Endodermal cell (in vitro differentiated cells): ENCODE data around the gene PIAS3. TPM values are rescaled to one million over a fixed set of nuclear protein-coding genes. Genes with fewer than 3 reads are reported as not detected.
A peak's percentile ranks its signal among the peaks of the same experiment; 100 is the strongest.

ENCODE experiments used
- DNase-seq: peaks from one replicate; pipeline ENCODE4 v3.0.0-alpha.2; 2017
- H3K27ac ChIP-seq: 2 replicates; pipeline ENCODE4 v1.5.1; 2013; ENCODE audit warnings: mild to moderate bottlenecking, low read depth, low read length, moderate library complexity
- H3K27me3 ChIP-seq: 2 replicates; pipeline ENCODE4 v1.6.1; 2013; ENCODE audit warnings: mild to moderate bottlenecking, low read length, moderate library complexity; ENCODE audit not compliant: insufficient read depth, control insufficient read depth, poor library complexity, severe bottlenecking
- H3K36me3 ChIP-seq: 2 replicates; pipeline ENCODE4 v1.7.0; 2013; ENCODE audit warnings: mild to moderate bottlenecking, low read length, moderate library complexity; ENCODE audit not compliant: control insufficient read depth, insufficient read depth
- H3K4me1 ChIP-seq: one replicate; pipeline ENCODE4 v1.7.0; 2013; ENCODE audit warnings: low read length; ENCODE audit not compliant: control insufficient read depth, insufficient read depth
- H3K4me3 ChIP-seq: 2 replicates; pipeline ENCODE4 v1.5.1; 2013; ENCODE audit warnings: mild to moderate bottlenecking, low read length, moderate library complexity
- H3K9ac ChIP-seq: 2 replicates; pipeline ENCODE4 v1.6.1; 2013; ENCODE audit warnings: mild to moderate bottlenecking, low read length, moderate library complexity; ENCODE audit not compliant: poor library complexity, severe bottlenecking; ENCODE audit errors: extremely low read depth
- H3K9me3 ChIP-seq: 2 replicates; pipeline ENCODE4 v1.6.1; 2013; ENCODE audit warnings: mild to moderate bottlenecking, low read length, moderate library complexity; ENCODE audit not compliant: control insufficient read depth
- H3K27ac Mint-ChIP-seq: 2 replicates; pipeline ENCODE4 v1.8.0; 2020; ENCODE audit warnings: mixed read lengths
- H3K27me3 Mint-ChIP-seq: 2 replicates; pipeline ENCODE4 v1.8.0; 2021; ENCODE audit warnings: mild to moderate bottlenecking, mixed read lengths; ENCODE audit not compliant: insufficient read depth
- H3K36me3 Mint-ChIP-seq: 2 replicates; pipeline ENCODE4 v1.8.0; 2020; ENCODE audit warnings: low read depth, mixed read lengths
- H3K4me1 Mint-ChIP-seq: 2 replicates; pipeline ENCODE4 v1.8.0; 2020; ENCODE audit warnings: mixed read lengths
- H3K4me3 Mint-ChIP-seq: 2 replicates; pipeline ENCODE4 v1.8.0; 2020; ENCODE audit warnings: mild to moderate bottlenecking, moderate library complexity, mixed read lengths
- H3K9me3 Mint-ChIP-seq: 2 replicates; pipeline ENCODE4 v1.8.0; 2020; ENCODE audit warnings: mild to moderate bottlenecking, mixed read lengths
- CTCF ChIP-seq: fragments of 200-600 bp; sonication (generic); conservative IDR thresholded peaks from 2 replicates; pipeline ENCODE4 v1.5.0; 2021; ENCODE audit warnings: antibody characterized with exemption, mild to moderate bottlenecking
- WGBS, 2 experiments: methylation state at CpG; one replicate each; pipeline versions ENCODE4 v1.1.5 to v1.1.7; 2013; ENCODE audit warnings: missing lambda C conversion rate in 2 of 2, mixed read lengths in 1 of 2; ENCODE audit not compliant: insufficient coverage in 1 of 2, insufficient read length in 1 of 2; 5-methylcytosine and 5-hydroxymethylcytosine counted together
- total RNA-seq, 2 donors: library from RNA; stranded (reverse); fragmentation: NEBNext Ultra II Directional in 1 of 2; extraction: Animal tissue kit (Norgen Biotek cat#: 25700) in 1 of 2; gene quantifications; 2 replicates in 1 of 2; 3 replicates in 1 of 2; pipeline ENCODE4 v1.2.1, GENCODE V29; 2021

Gene PIAS3
- total RNA-seq, 2 donors from 2014 or later, result 44.8 to 53.4 TPM

- H3K36me3 Mint-ChIP-seq, result peaks cover 65% of the 10 kb centered on the region
Measured at GRCh38 chr1:145827966-145828365, 30.9 kb downstream of the PIAS3 start.

DNA sequence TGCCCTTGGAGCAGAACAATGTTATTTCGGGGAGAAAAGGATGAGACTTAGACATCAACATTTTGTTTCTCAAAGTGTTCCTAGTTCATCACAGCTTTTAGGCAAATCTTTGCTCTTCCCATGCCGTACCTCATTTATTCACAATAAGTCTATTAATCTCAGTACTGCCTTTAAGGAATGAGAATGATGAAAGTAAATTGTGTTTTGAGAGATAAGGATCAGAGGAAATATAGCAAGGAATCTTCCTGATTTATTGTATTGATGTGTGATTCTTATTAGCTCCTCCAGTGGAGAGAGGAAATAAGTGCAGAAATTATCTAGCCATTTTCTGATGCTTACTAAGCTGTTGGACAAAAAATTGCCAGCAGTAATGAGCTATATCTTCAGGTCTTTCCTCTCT, 32.9 kb downstream of the PIAS3 start:
- no peaks in the 10 kb centered on the region for H3K27me3 ChIP-seq
- H3K27ac Mint-ChIP-seq, result no peak overlapping the region
- H3K9me3 Mint-ChIP-seq, result no peaks in the 10 kb centered on the region
- H3K36me3 Mint-ChIP-seq, result peaks cover 52% of the 10 kb centered on the region
- H3K27me3 Mint-ChIP-seq, result no peaks in the 10 kb centered on the region
- H3K9me3 ChIP-seq, result no peaks in the 10 kb centered on the region
- no peaks in the 10 kb centered on the region for H3K4me1 ChIP-seq
- TF ChIP-seq CTCF, result no peak
- H3K36me3 ChIP-seq, result peaks cover 52% of the 10 kb centered on the region
- H3K27ac ChIP-seq, result no peak overlapping the region
- 96 to 100% methylated on average over 1 of the region's 2 CpGs for WGBS, 2 experiments
- no peak for DNase-seq
- H3K4me3 Mint-ChIP-seq, result peak overlapping the region; percentile 99
- no peak overlapping the region for H3K9ac ChIP-seq
- peaks cover 6% of the 10 kb centered on the region for H3K4me1 Mint-ChIP-seq
- peak overlapping the region; percentile 97 for H3K4me3 ChIP-seq

More at GRCh38 chr1:145827966-145828365, 30.9 kb downstream of the PIAS3 start:
- no peaks in the 10 kb centered on the region for H3K9me3 Mint-ChIP-seq
- H3K27ac Mint-ChIP-seq, result no peak overlapping the region
- no peak overlapping the region for H3K27ac ChIP-seq
- H3K27me3 ChIP-seq, result no peaks in the 10 kb centered on the region
- no peak overlapping the region for H3K4me3 Mint-ChIP-seq
- no peak for DNase-seq
- no peak for TF ChIP-seq CTCF
- H3K4me3 ChIP-seq, result no peak overlapping the region
- H3K4me1 Mint-ChIP-seq, result peaks cover 6% of the 10 kb centered on the region
- no peaks in the 10 kb centered on the region for H3K4me1 ChIP-seq
- H3K27me3 Mint-ChIP-seq, result no peaks in the 10 kb centered on the region
- peaks cover 68% of the 10 kb centered on the region for H3K36me3 ChIP-seq
- no peak overlapping the region for H3K9ac ChIP-seq
- no peaks in the 10 kb centered on the region for H3K9me3 ChIP-seq

- H3K36me3 ChIP-seq, result peaks cover 36% of the 10 kb centered on the region
- Mint-ChIP-seq H3K4me1 (peaks cover 6% of the 10 kb centered on the region), H3K27me3 (no peaks in the 10 kb centered on the region), H3K9me3 (no peaks in the 10 kb centered on the region), H3K27ac (peak overlapping the region; percentile 98), H3K36me3 (peaks cover 37% of the 10 kb centered on the region), H3K4me3 (peak overlapping the region; percentile 99)
- TF ChIP-seq CTCF, result no peak
- 3 to 6% methylated on average over 6 to 7 of the region's 7 CpGs for WGBS, 2 experiments
- no peaks in the 10 kb centered on the region for H3K9me3 ChIP-seq
- no peak for DNase-seq
- peak overlapping the region; percentile 97 for H3K4me3 ChIP-seq
- H3K27me3 ChIP-seq, result no peaks in the 10 kb centered on the region
- H3K27ac ChIP-seq, result peak overlapping the region; percentile 96
- H3K9ac ChIP-seq, result peak overlapping the region; percentile 90
- no peaks in the 10 kb centered on the region for H3K4me1 ChIP-seq
Measured at GRCh38 chr1:145824499-145824842, 34.4 kb downstream of the PIAS3 start.
